HG03442 (cell line): ENCODE data around the gene RALB.
A peak's percentile ranks its signal among the peaks of the same experiment; 100 is the strongest.

Experiments
- ATAC-seq: cut with Tn5 transposase; IDR thresholded peaks from one replicate; pipeline ENCODE4 v1.9.1; 2021; ENCODE audit warnings: mild to moderate bottlenecking, moderate library complexity; ENCODE audit not compliant: unreplicated experiment

The RALB gene

DNA sequence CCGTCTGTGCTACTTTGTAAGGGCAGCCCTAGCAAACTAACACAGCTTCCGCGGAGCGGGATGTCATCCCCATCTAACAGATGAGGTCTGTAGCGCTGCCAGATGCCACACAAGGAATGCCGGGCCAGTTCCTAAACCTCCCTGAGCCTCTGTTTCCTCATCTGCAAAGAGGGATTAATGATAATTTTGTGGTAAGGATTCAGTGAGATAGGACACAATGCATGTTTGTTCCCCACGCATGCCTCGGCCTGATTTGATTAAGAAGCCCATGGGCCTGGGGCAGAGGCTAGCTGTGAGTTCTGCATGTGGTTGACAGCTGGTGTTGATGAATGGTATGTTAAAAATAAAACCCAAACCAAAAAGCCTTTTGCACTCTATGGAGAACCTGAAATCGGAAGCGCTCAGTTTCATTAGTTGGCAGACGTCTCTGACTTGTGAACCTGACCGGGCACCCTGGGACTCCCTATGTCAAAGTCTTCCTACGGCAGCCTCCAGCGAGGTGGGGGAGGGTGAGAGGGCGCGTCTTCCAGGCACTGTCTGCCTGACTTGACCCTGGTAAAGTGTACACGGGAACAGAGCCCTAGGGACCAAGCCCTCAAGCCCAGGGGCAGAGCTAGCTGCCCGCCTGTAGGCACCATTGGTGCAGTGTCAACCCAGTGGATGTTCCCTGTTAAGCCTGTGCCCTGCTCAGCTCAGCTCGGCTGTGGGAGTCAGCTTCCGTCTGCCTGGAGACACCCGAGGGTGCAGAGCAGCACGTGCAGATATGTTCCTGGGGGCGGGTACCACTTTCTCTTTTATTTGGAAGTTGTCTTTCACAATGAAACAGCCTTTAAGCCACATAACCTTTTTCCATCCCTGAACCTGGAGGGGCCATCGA is 78.5 kb downstream of the RALB start:
- no peak for ATAC-seq

DNA sequence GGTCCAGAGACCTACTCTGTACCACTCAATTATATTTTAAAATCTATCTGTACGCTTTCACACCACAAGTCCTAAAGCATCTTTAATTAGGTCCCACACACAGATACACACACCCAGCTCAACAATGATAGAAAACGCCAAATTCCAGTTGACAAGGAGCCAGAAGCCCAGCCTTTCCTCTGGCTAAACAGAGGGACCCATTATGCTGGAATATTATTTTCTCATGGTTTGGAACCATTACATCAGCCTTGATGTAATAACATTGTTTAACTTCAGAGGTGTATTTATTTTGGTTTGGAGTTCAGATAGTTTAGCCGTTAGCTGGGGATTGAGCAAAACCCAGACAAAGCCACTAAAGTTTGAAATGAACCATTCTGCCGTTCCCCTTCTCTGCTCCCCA is 79.3 kb downstream of the RALB start:
- no peak for ATAC-seq

DNA sequence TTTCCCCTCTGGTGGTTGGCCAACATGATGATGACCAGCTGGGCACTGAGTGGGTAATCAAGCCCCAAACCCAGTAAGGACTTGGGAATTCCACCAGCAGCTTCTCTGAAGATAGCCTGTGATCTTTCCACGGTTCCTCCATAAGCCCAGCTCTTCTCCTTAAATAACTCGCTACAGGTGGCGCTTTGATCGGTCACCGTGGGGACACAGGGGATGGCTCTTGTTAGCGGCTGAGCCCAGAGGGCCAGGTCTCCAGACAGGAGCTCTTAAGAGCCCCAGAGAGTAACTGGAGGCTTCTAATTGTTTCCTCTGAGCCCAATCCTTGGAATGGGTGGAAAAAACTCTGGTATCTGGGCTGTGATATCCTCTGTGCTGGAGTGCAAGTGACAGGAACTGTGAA is 79.7 kb downstream of the RALB start:
- ATAC-seq: no peak

DNA sequence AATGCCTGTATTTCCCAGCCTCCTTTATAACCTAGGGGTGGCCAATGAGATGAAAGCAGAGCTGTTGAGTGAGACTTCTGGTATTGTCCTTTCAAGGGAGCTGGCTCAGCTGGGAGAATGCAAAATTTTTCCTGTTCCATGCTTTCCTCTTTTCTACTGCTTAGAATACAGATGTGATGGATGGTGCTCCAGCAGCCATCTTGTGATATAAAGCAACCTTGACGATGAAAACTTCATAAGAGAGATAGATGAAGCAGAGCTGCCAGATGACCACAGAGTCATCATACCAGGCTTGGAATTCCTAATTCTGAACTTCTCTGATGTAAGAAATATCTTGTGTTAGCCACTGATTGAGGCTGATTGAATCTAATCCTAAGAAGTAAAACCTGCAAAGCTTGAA is 81.4 kb downstream of the RALB start:
- no peak for ATAC-seq

DNA sequence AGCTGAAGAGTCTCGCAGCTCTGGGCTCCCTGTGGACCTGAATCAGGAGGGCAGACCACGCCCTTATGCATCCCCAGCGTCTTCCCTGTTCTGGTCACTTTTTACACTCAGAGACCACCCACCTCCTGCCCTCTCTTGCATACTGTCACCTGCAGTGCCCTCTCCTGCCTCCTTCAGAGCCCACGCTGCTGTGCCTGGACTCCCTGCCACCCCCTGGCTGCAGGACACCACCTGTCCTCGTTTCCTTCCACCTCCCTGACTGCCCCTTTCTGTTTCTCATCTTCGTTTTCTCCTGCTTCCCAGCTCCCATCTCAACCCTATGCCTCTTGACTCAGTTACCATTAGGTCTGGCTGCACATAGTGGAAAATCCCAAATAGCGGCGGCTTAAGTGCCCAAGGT is 84.1 kb downstream of the RALB start:
- ATAC-seq: no peak

DNA sequence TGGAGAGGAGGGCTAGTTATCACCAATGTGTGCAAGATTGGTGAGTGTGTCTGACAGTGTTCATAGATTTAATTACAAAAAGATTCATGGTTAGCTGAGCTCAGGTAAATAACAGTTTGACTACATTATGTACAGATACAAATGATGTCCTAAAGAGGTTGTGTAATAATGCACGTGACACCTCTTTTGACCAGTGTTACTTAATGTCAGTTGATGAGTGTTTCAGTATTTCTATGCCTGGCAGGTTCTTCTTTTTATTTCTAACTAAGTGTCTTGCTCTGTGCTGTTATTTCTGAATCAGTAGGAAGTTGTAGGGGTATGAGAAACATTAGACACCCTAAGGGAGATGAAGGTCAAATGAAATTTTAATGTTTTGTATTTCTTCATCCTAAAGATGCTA is 85.4 kb downstream of the RALB start:
- ATAC-seq: no peak

DNA sequence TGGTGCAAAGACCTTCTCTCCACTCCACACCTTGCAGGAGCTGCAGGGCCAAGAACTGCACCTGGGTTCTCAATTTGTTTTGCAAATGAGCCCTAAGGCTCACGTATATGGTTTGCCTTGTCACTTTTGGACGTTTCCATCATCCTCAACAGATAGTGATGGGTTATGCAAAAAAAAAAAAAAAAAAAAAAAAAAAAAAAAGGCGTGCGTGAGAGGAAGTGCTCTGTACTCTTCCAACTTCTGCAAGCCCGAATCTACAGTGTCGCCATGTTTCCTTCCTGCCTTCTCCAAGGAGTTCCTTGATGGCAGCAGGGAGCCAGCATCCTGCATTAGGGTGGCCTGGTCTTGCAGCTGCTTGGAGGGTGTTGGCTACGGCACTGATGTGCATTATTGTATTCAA is 89.3 kb downstream of the RALB start:
- no peak for ATAC-seq

DNA sequence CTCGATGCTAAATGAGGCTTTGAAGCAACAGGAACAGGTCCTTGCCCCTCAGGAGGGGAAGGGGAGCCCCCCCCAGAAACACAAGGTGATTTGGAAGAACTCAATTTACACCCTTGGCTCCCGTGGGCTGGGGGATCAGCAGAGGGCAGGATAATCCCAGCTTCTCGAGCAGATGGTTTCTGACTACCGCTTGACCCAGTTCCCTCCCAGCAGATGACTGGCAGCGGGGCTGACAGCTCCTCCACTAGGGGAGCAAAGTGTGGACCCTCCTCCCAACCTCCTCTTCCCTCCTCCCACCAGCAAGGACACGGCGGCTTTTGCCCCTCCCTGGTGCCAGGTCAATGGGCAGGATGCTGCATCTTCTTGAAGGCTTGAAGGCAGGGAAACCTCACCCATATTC is 89.8 kb downstream of the RALB start:
- ATAC-seq: no peak

DNA sequence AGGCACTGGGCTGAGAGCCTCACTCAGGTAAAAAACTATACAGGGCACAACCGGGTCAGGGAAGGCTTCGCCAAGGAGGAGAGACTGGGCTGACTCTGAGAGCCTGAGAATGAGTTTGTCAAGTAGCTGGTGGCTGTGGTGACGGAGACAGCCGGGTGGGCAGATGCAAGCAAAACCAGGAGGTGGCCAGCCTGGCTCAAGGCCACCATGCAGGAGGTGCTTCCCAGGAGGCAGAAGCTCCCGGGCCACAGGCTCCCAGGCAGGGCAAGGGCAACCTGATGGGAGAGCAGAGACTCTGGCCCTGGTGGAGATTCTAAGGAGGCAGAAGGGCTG is 90.4 kb downstream of the RALB start:
- no peak for ATAC-seq

DNA sequence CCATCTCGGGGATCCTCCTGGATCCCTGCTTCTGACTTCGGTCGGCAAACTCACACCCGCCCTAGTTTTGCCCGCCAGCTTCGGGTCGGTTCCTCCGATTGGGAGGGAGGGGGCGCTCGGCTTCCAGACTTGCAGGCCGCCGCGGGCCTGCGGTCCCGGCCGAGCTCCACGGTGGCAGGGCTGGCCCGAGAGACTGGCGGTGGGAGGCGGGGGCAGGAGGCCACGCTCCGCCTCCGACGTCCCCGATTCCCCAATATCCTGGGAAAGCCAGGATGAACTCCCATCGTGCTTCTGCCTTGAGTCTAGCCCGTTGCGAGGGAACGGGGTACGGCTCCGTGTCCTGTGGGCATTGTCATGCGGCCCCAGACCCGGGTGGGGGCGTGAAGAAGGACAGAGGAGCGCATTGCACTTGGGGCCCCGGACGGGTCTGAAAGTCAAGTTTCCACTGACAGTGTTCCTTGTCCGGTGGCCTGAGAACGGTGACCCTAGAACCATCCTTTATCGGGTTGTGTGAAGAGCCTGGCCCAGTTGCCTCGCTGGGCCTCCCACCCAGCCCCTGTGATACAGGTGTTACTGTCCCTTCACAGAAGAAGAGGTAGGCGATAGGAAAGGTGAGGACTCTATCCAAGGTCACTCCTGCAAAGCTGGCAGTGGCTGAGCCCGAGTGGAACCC is 90.9 kb downstream of the RALB start:
- peak; percentile 48 for ATAC-seq
